NCI-H774 (cell line): ENCODE data around the gene NBAS.
"Not testable (repeated sequence)": the region's sequence is repeated elsewhere in the genome, so short reads cannot be mapped to it uniquely, and the experiment has no call there.

ENCODE experiments used
- DNase-seq: peaks from one replicate; lab custom pipeline; 2025; lab: John Stamatoyannopoulos, UW

NBAS gene

GRCh38 chr2:15527074-15527739, 33.9 kb downstream of the NBAS start:
- DNase-seq: no peak

GRCh38 chr2:15521641-15522181, 39.4 kb downstream of the NBAS start:
- no peak for DNase-seq

- DNase-seq: no peak
These were observed 40.8 kb downstream of the NBAS start for GRCh38 chr2:15520346-15520745.

GRCh38 chr2:15518759-15519158, 42.4 kb downstream of the NBAS start:
- DNase-seq: not testable (repeated sequence)

GRCh38 chr2:15517793-15518192, 43.3 kb downstream of the NBAS start:
- no peak for DNase-seq

GRCh38 chr2:15511686-15512085, 49.4 kb downstream of the NBAS start:
- no peak for DNase-seq

- DNase-seq: no peak
These were observed 50.6 kb downstream of the NBAS start for GRCh38 chr2:15510552-15510951.

GRCh38 chr2:15510131-15510530, 51.0 kb downstream of the NBAS start:
- no peak for DNase-seq

- no peak for DNase-seq
These were observed 53.4 kb downstream of the NBAS start for GRCh38 chr2:15507697-15508096.

GRCh38 chr2:15507061-15507460, 54.1 kb downstream of the NBAS start:
- DNase-seq: no peak

GRCh38 chr2:15506229-15506819, 54.8 kb downstream of the NBAS start:
- no peak for DNase-seq

GRCh38 chr2:15504882-15505663, 56.1 kb downstream of the NBAS start:
- DNase-seq: no peak

GRCh38 chr2:15499251-15499650, 61.9 kb downstream of the NBAS start:
- DNase-seq: not testable (repeated sequence)

GRCh38 chr2:15498554-15498953, 62.6 kb downstream of the NBAS start:
- no peak for DNase-seq

- DNase-seq: no peak
These were observed 66.3 kb downstream of the NBAS start for GRCh38 chr2:15494877-15495276.

- no peak for DNase-seq
These were observed 68.3 kb downstream of the NBAS start for GRCh38 chr2:15492773-15493325.

- DNase-seq: no peak
These were observed 74.4 kb downstream of the NBAS start for GRCh38 chr2:15486770-15487169.

GRCh38 chr2:15485949-15486348, 75.2 kb downstream of the NBAS start:
- no peak for DNase-seq

GRCh38 chr2:15481000-15481399, 80.1 kb downstream of the NBAS start:
- no peak for DNase-seq

GRCh38 chr2:15480552-15480951, 80.6 kb downstream of the NBAS start:
- DNase-seq: no peak

GRCh38 chr2:15472876-15473275, 88.3 kb downstream of the NBAS start:
- DNase-seq: no peak

GRCh38 chr2:15472133-15472532, 89.0 kb downstream of the NBAS start:
- DNase-seq: no peak

- DNase-seq: no peak
These were observed 89.5 kb downstream of the NBAS start for GRCh38 chr2:15471606-15472005.
